ENCODE data around the gene WDR45B. TPM values are rescaled to one million over a fixed set of nuclear protein-coding genes. Genes with fewer than 3 reads are reported as not detected.

The WDR45B gene
- total RNA-seq, 1 donor = 47.0 TPM

DNA sequence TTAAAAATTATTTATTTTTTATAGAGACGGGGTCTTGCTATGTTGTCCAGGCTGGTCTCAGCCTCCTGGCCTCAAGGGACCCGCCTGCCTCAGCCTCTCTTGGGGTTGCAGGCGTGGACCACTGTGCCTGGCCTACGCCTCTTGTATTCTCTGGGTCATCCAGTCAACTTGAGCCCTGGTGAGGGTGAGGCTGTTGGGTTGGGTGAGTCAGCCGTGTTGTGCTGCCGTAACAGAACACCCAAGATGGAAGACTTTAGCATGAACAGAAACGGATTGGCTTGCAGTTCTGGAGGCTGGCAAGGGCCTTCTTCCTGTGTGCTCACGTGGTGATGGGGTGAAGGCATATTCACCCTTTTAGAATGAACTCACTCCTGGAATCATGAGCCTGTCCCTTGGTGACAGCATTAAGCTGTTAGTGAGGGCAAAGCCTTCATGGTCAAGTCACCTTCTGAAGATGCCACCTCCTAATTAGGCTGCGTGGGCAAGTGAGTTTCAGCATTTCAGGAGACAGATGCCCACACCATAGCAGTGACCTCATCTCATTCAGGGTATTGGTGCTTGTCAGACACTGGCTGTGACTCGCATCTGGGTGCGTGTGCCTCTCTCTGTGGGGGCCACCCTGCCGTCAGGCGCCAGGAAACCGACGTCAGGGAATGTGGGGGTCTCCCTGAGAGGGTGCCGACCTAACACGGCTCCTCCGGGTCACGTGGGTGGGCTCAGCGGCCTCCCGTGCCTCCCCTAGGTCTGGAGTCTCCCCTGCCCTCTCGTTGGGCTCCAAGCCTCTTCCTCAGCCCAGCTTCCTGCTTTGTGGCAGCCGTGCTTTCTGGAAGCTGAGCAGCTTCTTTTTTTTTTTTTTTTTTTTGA lies 49.8 kb downstream of the WDR45B start:
- peak; percentile 27 for DNase-seq (ENCODE audit: low read depth)
- H3K4me3 ChIP-seq (ENCODE audit: low read depth, low read length) = no peak overlapping the region
- TF ChIP-seq, protein P1, sequence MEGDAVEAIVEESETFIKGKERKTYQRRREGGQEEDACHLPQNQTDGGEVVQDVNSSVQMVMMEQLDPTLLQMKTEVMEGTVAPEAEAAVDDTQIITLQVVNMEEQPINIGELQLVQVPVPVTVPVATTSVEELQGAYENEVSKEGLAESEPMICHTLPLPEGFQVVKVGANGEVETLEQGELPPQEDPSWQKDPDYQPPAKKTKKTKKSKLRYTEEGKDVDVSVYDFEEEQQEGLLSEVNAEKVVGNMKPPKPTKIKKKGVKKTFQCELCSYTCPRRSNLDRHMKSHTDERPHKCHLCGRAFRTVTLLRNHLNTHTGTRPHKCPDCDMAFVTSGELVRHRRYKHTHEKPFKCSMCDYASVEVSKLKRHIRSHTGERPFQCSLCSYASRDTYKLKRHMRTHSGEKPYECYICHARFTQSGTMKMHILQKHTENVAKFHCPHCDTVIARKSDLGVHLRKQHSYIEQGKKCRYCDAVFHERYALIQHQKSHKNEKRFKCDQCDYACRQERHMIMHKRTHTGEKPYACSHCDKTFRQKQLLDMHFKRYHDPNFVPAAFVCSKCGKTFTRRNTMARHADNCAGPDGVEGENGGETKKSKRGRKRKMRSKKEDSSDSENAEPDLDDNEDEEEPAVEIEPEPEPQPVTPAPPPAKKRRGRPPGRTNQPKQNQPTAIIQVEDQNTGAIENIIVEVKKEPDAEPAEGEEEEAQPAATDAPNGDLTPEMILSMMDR (IDR thresholded peaks at IDR 0.05; ENCODE audit: insufficient read depth, low read length) = no peak

DNA sequence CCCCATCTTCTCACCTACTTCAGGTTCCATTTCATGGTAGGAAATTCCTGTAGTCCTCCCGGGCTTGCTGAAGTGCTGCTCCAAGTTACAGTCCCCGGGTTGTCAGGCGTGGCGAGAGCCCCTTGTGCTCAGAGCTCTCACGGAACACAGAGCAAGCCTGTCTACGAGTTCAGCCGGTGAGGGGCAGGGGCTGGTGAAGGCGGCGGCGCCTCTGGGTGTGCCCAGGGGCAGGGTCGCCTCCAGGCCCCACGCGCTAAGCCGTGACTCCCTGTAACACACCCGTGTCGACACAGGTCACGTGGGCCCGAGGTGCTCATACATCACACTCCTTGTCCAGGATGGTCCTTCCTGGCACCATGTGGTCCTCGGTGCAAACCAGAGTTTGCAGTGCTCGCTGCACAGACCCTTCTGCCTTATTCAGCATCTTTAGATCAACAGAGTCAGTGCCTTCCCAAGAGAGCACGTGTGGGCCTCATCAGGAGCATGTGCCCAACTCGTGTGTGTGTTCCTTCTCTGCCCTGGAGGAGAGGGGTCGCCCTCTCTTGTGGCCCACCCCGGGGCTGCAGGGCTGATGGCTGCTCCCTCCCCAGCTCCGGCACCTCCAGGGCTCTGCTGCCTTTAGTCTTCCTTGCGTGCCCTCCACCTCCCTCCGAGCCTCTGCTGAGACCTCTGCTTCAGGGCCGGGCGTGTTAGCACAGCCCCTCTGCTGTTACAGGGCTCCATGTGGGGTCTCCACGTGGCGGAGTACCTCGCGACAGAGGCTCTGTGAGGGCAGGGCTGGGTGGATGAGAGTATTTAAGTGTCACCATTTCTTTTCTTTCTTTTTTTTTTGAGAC lies 51.2 kb downstream of the WDR45B start:
- H3K4me3 ChIP-seq (ENCODE audit: low read depth, low read length) = no peak overlapping the region
- TF ChIP-seq, protein P1 (IDR thresholded peaks at IDR 0.05; ENCODE audit: insufficient read depth, low read length) = no peak
- no peak for DNase-seq (ENCODE audit: low read depth)

DNA sequence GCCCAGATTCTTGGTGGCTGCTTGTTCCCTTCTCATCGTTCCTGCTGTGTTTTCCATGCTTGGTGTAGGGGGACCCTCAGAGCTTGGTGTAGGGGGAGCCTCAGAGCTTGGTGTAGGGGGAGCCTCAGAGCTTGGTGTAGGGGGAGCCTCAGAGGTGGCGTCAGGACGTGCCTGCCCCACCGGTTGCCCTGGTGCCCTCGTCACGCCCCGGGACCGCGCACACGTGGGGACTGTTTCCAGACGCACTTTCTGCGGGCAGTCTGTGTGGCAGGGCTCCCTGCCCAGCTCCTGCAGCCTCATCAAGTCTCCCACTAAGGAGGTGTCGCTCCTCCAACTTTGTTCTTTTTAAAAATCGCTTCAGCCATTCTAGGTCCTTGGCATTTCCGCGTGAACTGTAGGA lies 51.9 kb downstream of the WDR45B start:
- TF ChIP-seq, protein P1 (IDR thresholded peaks at IDR 0.05; ENCODE audit: insufficient read depth, low read length) = no peak
- DNase-seq (ENCODE audit: low read depth) = no peak
- H3K4me3 ChIP-seq (ENCODE audit: low read depth, low read length) = no peak overlapping the region

DNA sequence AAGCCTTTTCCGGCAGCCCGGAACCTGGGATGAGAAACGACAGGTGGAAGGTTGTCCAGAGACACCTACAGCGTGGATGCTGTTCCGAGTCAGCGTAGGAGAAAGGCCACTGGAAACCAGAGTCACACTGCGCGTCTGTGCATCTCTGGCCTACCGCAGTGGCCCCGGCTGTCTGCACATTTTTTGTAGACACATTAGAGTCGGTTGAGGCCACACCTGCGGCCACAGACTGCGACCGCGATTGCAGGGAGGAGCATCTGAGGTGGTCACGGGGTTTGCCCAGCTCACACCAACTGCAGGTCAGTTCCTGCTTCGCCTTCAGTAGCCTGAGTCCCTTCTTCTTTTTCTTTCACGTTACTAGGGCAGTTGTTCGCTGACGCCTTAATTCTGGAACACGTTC lies 52.4 kb downstream of the WDR45B start:
- TF ChIP-seq, protein P1 (IDR thresholded peaks at IDR 0.05; ENCODE audit: insufficient read depth, low read length) = no peak
- no peak for DNase-seq (ENCODE audit: low read depth)
- no peak overlapping the region for H3K4me3 ChIP-seq (ENCODE audit: low read depth, low read length)

DNA sequence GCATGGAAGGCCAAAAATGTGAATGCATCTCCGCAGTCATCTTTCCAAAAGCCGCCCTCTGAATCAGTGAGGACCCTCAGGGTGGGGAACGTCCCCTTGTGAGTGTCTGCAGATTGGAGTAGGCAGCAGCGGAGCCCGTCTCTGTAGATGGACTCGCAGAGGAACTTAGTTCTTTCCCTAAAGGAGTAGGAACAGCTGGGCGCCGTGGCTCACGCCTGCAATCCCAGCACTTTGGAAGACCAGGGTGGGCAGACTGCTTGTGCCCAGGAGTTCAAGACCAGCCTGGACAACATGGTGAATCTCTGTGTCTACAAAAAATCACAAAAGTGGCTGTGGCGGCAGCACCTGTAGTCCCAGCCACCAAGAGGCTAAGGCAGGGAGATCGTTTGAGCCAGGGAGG lies 53.7 kb downstream of the WDR45B start:
- DNase-seq (ENCODE audit: low read depth) = no peak
- TF ChIP-seq, protein P1 (IDR thresholded peaks at IDR 0.05; ENCODE audit: insufficient read depth, low read length) = no peak

DNA sequence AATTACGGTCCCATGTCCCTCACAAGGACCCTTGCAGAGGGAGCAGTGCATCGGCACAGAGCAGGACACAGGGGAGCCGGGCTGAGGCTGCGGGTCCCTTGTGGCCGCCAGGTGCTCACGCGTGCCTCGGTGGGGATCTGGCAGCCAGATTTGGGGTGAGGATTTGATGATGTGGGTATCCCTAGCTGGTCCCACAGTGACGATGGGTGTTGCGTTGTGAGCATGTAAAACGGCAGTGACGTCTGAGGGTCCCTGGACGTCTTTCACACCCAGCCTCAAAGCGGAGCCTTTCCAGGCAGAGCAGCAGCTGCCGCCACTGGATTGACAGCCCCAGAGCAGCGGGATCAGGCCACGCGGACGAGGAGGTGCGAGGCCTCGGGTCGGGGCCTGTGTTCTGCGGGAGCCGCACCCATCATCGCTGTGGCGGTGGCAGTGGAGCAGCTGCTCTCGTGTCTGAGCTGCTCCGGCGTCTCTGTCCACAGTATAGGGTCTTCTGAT lies 54.6 kb downstream of the WDR45B start:
- TF ChIP-seq, protein P1 (IDR thresholded peaks at IDR 0.05; ENCODE audit: insufficient read depth, low read length) = peak; percentile 1
- DNase-seq (ENCODE audit: low read depth) = peak; percentile 17
- H3K4me3 ChIP-seq (ENCODE audit: low read depth, low read length) = peak overlapping the region; percentile 75

More for the DNA sequence above, 53.7 kb downstream of the WDR45B start:
- H3K4me3 ChIP-seq (ENCODE audit: low read depth, low read length) = no peak overlapping the region

Data from fibroblast of the aortic adventitia (primary cell).